ENCODE data around the gene MAML3. TPM values are rescaled to one million over a fixed set of nuclear protein-coding genes. Genes with fewer than 3 reads are reported as not detected.

Gene MAML3
- total RNA-seq, 1 donor from 2014 or later, result 8.0 TPM

DNA sequence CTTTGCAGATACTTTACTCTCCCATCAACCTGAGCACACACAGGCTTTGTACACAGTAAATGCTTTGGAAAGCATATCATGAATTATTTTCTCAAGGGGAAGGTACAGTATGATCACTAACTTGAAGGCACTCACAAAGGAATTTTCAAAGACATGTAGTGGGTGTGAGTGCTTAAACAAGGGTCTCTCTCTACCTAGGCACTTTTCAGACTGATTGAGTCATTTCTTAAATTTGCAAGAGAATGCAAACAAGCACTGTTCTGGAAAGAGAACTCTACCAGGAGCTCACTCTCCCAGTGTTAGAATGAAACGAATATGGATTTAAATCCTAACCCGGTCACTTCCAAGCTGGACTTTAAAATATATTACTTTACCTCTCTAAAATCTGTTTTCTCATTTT, 85.7 kb downstream of the MAML3 start:
- no peak overlapping the region for H3K27ac Mint-ChIP-seq (ENCODE audit: unreplicated experiment)
- peaks cover 18% of the 10 kb centered on the region for H3K4me1 Mint-ChIP-seq (ENCODE audit: unreplicated experiment)

GRCh38 chr4:140066031-140066930, 87.7 kb downstream of the MAML3 start:
- H3K4me3 Mint-ChIP-seq (ENCODE audit: unreplicated experiment), result no peak overlapping the region
- H3K27ac Mint-ChIP-seq (ENCODE audit: unreplicated experiment), result no peak overlapping the region
- no peaks in the 10 kb centered on the region for H3K27me3 Mint-ChIP-seq (ENCODE audit: unreplicated experiment)
- TF ChIP-seq CTCF (IDR thresholded peaks at IDR 0.05), result no peak
- DNase-seq (ENCODE audit: extremely low spot score, unreplicated experiment), result no peak
- peaks cover 15% of the 10 kb centered on the region for H3K4me1 Mint-ChIP-seq (ENCODE audit: unreplicated experiment)
- no peaks in the 10 kb centered on the region for H3K36me3 Mint-ChIP-seq (ENCODE audit: unreplicated experiment)
- no peaks in the 10 kb centered on the region for H3K9me3 Mint-ChIP-seq (ENCODE audit: unreplicated experiment)

More for the DNA sequence above, 85.7 kb downstream of the MAML3 start:
- H3K4me3 Mint-ChIP-seq (ENCODE audit: unreplicated experiment), result no peak overlapping the region
- no peak for DNase-seq (ENCODE audit: extremely low spot score, unreplicated experiment)
- H3K27me3 Mint-ChIP-seq (ENCODE audit: unreplicated experiment), result no peaks in the 10 kb centered on the region
- no peaks in the 10 kb centered on the region for H3K36me3 Mint-ChIP-seq (ENCODE audit: unreplicated experiment)
- no peak for TF ChIP-seq CTCF (IDR thresholded peaks at IDR 0.05)
- H3K9me3 Mint-ChIP-seq (ENCODE audit: unreplicated experiment), result peaks cover under 1% of the 10 kb centered on the region

GRCh38 chr4:140065393-140065792, 88.6 kb downstream of the MAML3 start:
- TF ChIP-seq CTCF (IDR thresholded peaks at IDR 0.05), result no peak
- Mint-ChIP-seq H3K36me3 (ENCODE audit: unreplicated experiment) (no peaks in the 10 kb centered on the region), H3K4me1 (ENCODE audit: unreplicated experiment) (peaks cover 16% of the 10 kb centered on the region), H3K4me3 (ENCODE audit: unreplicated experiment) (no peak overlapping the region), H3K27me3 (ENCODE audit: unreplicated experiment) (no peaks in the 10 kb centered on the region), H3K9me3 (ENCODE audit: unreplicated experiment) (no peaks in the 10 kb centered on the region), H3K27ac (ENCODE audit: unreplicated experiment) (no peak overlapping the region)
- no peak for DNase-seq (ENCODE audit: extremely low spot score, unreplicated experiment)

DNA sequence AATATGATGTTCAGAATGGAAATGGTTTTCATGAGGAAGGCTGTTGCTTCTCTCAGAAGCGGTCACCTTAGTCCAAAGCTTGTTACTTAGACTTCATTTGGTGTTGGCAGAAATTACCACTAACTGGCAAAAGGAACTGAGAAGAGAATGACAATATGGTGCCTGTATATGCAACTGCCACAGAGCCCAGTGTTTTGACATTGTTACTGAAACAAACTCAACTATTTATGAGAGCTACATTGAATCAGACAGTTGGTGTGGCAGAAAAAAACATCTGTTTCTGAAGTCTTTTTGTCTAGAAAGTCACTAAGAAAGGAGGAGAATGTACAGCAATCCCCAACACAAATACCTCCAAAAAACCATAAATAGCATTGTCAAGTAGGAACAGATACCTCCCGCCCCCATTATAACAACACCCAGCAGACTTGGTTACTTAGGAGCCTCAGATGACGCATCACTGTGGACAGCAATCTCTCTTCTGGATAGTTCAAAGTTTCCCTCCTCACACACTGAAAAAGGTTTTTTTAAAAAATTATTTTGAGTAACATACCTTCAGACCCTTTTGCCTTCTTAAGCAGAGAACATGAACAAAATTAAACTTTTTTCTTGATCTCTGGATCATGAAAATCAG, 92.2 kb downstream of the MAML3 start:
- no peak overlapping the region for H3K4me3 Mint-ChIP-seq (ENCODE audit: unreplicated experiment)
- no peaks in the 10 kb centered on the region for H3K9me3 Mint-ChIP-seq (ENCODE audit: unreplicated experiment)
- no peaks in the 10 kb centered on the region for H3K27me3 Mint-ChIP-seq (ENCODE audit: unreplicated experiment)
- peaks cover 28% of the 10 kb centered on the region for H3K4me1 Mint-ChIP-seq (ENCODE audit: unreplicated experiment)
- DNase-seq (ENCODE audit: extremely low spot score, unreplicated experiment), result no peak
- no peaks in the 10 kb centered on the region for H3K36me3 Mint-ChIP-seq (ENCODE audit: unreplicated experiment)
- peak overlapping the region; percentile 74 for H3K27ac Mint-ChIP-seq (ENCODE audit: unreplicated experiment)
- TF ChIP-seq CTCF (IDR thresholded peaks at IDR 0.05), result no peak

GRCh38 chr4:140061194-140061593, 92.8 kb downstream of the MAML3 start:
- Mint-ChIP-seq H3K4me1 (ENCODE audit: unreplicated experiment) (peaks cover 28% of the 10 kb centered on the region), H3K27ac (ENCODE audit: unreplicated experiment) (peak overlapping the region; percentile 74), H3K27me3 (ENCODE audit: unreplicated experiment) (no peaks in the 10 kb centered on the region), H3K9me3 (ENCODE audit: unreplicated experiment) (no peaks in the 10 kb centered on the region), H3K36me3 (ENCODE audit: unreplicated experiment) (no peaks in the 10 kb centered on the region), H3K4me3 (ENCODE audit: unreplicated experiment) (peak overlapping the region; percentile 41)
- TF ChIP-seq CTCF (IDR thresholded peaks at IDR 0.05), result no peak
- DNase-seq (ENCODE audit: extremely low spot score, unreplicated experiment), result no peak
